Measurements from ENCODE around the gene LRRC52. TPM values are rescaled to one million over a fixed set of nuclear protein-coding genes. Genes with fewer than 3 reads are reported as not detected.

LRRC52 gene
- total and polyA plus RNA-seq, 2 of the 8 experiments (the other 6 are each of a cell fraction or from before 2014, with no cell fraction given) = 0.05 TPM; not detected in 1

GRCh38 chr1:165564561-165564960 lies 20.8 kb downstream of the LRRC52 start:
- no peaks in the 10 kb centered on the region for H4K20me1 ChIP-seq (replicated peaks in 1 of 2; ENCODE audit: control insufficient read depth in 1 of 2, insufficient read depth in 2 of 2, low read length in 2 of 2)
- peaks cover 0 to 5% (median 0%) of the 10 kb centered on the region in 4 experiments; a peak in 3 of 7 replicates for H3K27me3 ChIP-seq (replicated peaks in 1 of 4; ENCODE audit: control insufficient read depth in 3 of 4, extremely low read depth in 1 of 4, insufficient read depth in 3 of 4, low read length in 3 of 4)
- H2AFZ ChIP-seq (ENCODE audit: low read length) = no peak overlapping the region
- TF ChIP-seq NANOG (IDR thresholded peaks at IDR 0.05; ENCODE audit: insufficient read depth, low read depth, low read length, poor library complexity, severe bottlenecking) = no peak
- no peak for TF ChIP-seq GABPA (IDR thresholded peaks at IDR 0.05; ENCODE audit: borderline replicate concordance, insufficient read depth, low read length)
- no peak for TF ChIP-seq SIRT6 (IDR thresholded peaks at IDR 0.05; ENCODE audit: low read length)
- TF ChIP-seq CBX8 (IDR thresholded peaks at IDR 0.05; ENCODE audit: borderline replicate concordance, low read depth, low read length) = no peak
- no peak for TF ChIP-seq CREB1 (IDR thresholded peaks at IDR 0.05)
- TF ChIP-seq YY1 (IDR thresholded peaks at IDR 0.05; ENCODE audit: low read depth, low read length) = no peak
- TF ChIP-seq CHD2 (IDR thresholded peaks at IDR 0.05; ENCODE audit: low read length) = no peak
- ChIA-PET CTCF (ENCODE audit: partially characterized antibody) (interaction anchor here (0.9 to 2.4 kb wide), 5 partner anchors 19 to 419 kb away, joined by 3 to 9 read pairs (median 3); no protein-coding TSS in a partner anchor), POLR2A (ENCODE audit: partially characterized antibody) (no interaction called here)
- no peak overlapping the region for H4K91ac ChIP-seq (replicated peaks; ENCODE audit: insufficient read length, low read length)
- no peaks in the 10 kb centered on the region for H3K79me1 ChIP-seq (ENCODE audit: low read depth, low read length)
- FAIRE-seq (no peak), DNase-seq (ENCODE audit: low read depth in 1 of 2, low spot score in 2 of 2) (no peak)
- H3K79me2 ChIP-seq (ENCODE audit: control insufficient read depth in 1 of 2, insufficient read depth in 2 of 2, low read length in 2 of 2) = no peaks in the 10 kb centered on the region
- H3K18ac ChIP-seq (ENCODE audit: extremely low read depth, low read length) = no peak overlapping the region
- no peaks in the 10 kb centered on the region; the same call in 1 of the 2 replicates for H3K23me2 ChIP-seq (ENCODE audit: low read depth, low read length)
- 89% methylated on average over 4 of the region's 4 CpGs; no CpG with 5 or more reads in 1 of the 2 experiments for WGBS, 2 experiments (ENCODE audit: extremely low coverage in 1 of 2, insufficient coverage in 1 of 2, insufficient read length in 1 of 2, insufficient replicate concordance in 2 of 2, low coverage in 1 of 2, low lambda C conversion rate in 2 of 2, missing lambda C conversion rate in 1 of 2)
- no peak overlapping the region for H3K23ac ChIP-seq (ENCODE audit: insufficient read length)
- H2BK20ac ChIP-seq (ENCODE audit: low read length) = no peak overlapping the region
- no peak overlapping the region for H3K4ac ChIP-seq (replicated peaks; ENCODE audit: insufficient read length, low read depth, low read length)
- H4K5ac ChIP-seq (ENCODE audit: insufficient read length, low read depth, low read length) = no peak overlapping the region
- H3K4me3 ChIP-seq (ENCODE audit: extremely low read depth in 1 of 4, insufficient read depth in 2 of 4, low read depth in 3 of 4, low read length in 4 of 4) = no peak overlapping the region
- no peak overlapping the region for H3K9ac ChIP-seq (replicated peaks in 1 of 4; ENCODE audit: extremely low read depth in 1 of 4, low read depth in 3 of 4, low read length in 3 of 4)
- no peak overlapping the region for H2BK12ac ChIP-seq (ENCODE audit: low read depth, low read length)
- H2BK120ac ChIP-seq (replicated peaks; ENCODE audit: low read depth, low read length) = no peak overlapping the region
- H3K56ac ChIP-seq (replicated peaks; ENCODE audit: insufficient read length, low read depth, low read length) = no peak overlapping the region
- no peak overlapping the region for H4K8ac ChIP-seq (ENCODE audit: extremely low read depth, insufficient read depth, low read length)
- H2AK5ac ChIP-seq (ENCODE audit: low read depth, low read length) = no peak overlapping the region
- no peak overlapping the region for H3K27ac ChIP-seq (ENCODE audit: low read depth, low read length)
- H3K4me2 ChIP-seq (ENCODE audit: insufficient read depth in 1 of 2, low read depth in 2 of 2, low read length in 2 of 2) = no peak overlapping the region
- H2BK5ac ChIP-seq (ENCODE audit: low read depth, low read length) = no peak overlapping the region
- peaks cover 0 to 6% (median 3%) of the 10 kb centered on the region in 4 experiments; a peak in 4 of 7 replicates for H3K4me1 ChIP-seq (replicated peaks in 1 of 4; ENCODE audit: control insufficient read depth in 3 of 4, insufficient read depth in 4 of 4, low read length in 3 of 4)
- H3K9me3 ChIP-seq (ENCODE audit: insufficient read depth in 2 of 2, low read depth in 1 of 2, low read length in 1 of 2) = no peaks in the 10 kb centered on the region
- no peak overlapping the region for H3K14ac ChIP-seq (ENCODE audit: insufficient read length)
- no peak overlapping the region for H2BK15ac ChIP-seq (ENCODE audit: low read length)
- no peaks in the 10 kb centered on the region for H3K36me3 ChIP-seq (ENCODE audit: control insufficient read depth in 2 of 4, insufficient read depth in 4 of 4, low read length in 3 of 4)
